Mononuclear cell (primary cell): ENCODE results near the gene PRXL2B. TPM values are rescaled to one million over a fixed set of nuclear protein-coding genes. Genes with fewer than 3 reads are reported as not detected.

ENCODE experiments used
- H3K27me3 ChIP-seq: 2 replicates; pipeline ENCODE4 v1.6.0; 2011; ENCODE audit warnings: low read length, control low read depth; ENCODE audit not compliant: insufficient read depth
- H3K4me1 ChIP-seq: 2 replicates; pipeline ENCODE4 v1.5.1; 2011; ENCODE audit warnings: mild to moderate bottlenecking, low read length, control low read depth; ENCODE audit not compliant: insufficient read depth
- H3K4me3 ChIP-seq: 2 replicates; pipeline ENCODE4 v1.5.1; 2011; ENCODE audit warnings: mild to moderate bottlenecking, low read length, moderate library complexity
- H3K9me3 ChIP-seq: 2 replicates; pipeline ENCODE4 v1.5.1; 2011; ENCODE audit warnings: low read depth, mild to moderate bottlenecking, control low read depth, low read length
- total RNA-seq: library from RNA; depleted of rRNA; stranded (reverse); fragments of >200 nt; gene quantifications from one replicate; pipeline ENCODE4 v1.2.3, GENCODE V29; 2012

Gene PRXL2B
- total RNA-seq, 1 donor = 4.2 TPM

- Histone ChIP-seq H3K9me3 (no peaks in the 10 kb centered on the region), H3K4me3 (peak overlapping the region; percentile 66), H3K4me1 (peaks cover 52% of the 10 kb centered on the region), H3K27me3 (no peaks in the 10 kb centered on the region)
These were observed 1.8 kb upstream of the PRXL2B start for GRCh38 chr1:2584686-2585317.

DNA sequence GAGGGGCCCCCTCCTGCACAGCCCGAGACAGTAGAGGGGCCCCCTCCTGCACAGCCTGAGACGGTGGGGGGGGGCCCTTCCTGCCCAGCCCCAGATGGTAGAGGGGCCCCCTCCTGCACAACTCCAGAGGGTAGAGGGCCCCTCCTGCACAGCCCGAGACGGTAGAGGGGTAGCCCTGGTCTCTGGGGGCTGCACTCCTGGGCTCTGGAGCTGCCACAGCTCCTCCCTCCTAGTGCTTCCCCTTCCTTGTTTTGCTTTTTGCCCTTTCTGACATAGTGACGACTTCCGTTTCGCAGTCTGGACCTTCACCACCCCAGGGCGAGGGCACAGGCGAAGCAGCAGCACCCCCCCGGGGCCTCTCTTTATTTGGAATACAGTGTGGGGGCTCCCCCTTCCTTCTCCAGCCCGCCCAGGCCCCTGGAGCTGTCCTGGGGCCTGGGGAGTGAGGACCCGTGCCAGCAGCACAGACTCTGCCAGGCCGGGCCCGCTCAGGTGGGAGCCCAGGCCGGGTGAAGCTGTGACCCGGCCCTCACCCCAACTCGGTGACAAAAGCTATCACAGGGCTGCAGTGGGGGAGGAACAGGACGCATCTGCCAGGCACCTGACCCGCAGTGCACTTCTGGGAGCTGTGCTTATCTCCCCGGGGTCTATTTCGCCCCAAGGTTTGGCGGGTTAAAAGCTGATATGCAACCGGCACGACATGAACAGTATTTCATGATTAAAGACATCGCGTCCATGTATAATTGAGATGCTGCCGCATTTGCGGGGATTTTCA is 1.1 kb upstream of the PRXL2B start:
- Histone ChIP-seq H3K4me3 (peak overlapping the region; percentile 66), H3K9me3 (no peaks in the 10 kb centered on the region), H3K27me3 (no peaks in the 10 kb centered on the region), H3K4me1 (peaks cover 47% of the 10 kb centered on the region)

DNA sequence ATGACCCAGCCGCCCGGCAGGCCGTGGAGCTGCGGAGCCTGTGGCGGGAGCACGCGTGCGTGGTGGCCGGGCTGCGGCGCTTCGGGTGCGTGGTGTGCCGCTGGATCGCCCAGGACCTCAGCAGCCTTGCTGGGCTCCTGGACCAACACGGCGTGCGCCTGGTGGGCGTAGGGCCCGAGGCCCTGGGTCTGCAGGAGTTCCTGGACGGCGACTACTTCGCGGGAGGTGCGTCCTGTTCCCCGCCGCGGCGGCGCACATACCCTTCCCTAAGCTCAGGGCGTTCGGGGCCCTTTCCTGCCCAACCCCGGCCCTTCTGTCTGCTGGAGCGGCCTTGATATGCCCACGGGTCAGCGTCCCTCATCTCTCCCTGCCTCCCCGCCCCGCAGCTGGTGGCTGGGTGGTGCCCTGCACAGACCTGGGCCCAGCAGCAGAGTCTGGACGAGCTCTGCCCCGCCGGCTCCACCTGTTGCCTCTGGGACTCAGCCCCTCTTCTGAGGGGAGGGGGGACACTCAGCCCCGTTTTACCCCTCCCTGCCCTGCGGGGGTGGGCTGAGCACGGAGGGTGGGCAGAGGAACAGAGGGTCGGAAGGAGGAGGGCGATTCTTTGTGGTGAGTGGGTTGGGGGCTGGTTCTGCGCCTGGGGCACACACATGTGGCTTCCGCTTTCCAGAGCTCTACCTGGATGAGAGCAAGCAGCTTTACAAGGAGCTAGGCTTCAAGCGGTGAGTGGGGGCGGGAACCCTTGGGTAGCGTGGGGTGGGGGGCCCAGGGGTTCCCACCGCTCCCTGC is 688 bp downstream of the PRXL2B start:
- H3K4me1 ChIP-seq = peaks cover 32% of the 10 kb centered on the region
- no peaks in the 10 kb centered on the region for H3K9me3 ChIP-seq
- peak overlapping the region; percentile 66 for H3K4me3 ChIP-seq
- H3K27me3 ChIP-seq = no peaks in the 10 kb centered on the region

DNA sequence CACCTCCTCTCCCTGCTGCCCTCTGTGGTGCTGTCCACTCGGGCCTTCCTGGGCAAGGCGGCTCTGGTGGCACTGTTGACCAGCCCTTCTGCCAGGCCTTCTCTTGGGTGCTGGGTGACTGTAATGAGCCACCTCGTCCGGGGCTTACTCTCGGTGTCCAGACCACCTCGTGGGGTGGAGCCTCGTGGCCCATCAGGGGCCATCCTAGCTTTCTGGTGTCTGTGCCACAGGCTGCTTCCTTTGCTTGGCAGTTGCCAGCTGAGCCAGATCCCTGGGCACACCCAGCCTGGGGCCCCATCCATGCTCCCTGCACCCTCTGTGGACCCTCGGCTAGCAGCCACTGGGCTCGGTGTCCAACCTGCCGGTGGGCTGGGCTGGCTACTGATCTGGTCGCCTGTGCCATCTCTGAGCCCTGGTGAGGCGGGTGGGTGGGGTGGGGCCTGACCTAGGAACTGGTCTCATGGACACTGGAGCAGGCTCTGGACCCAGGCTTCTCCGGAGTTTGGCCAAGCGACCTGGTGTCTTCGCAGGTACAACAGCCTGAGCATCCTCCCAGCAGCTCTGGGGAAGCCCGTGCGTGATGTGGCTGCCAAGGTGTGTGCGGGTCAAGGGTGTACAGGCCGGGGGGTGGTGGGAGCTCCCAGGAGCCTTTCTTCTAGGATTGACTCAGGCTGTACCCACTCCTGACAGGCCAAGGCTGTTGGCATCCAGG is 1.4 kb downstream of the PRXL2B start:
- H3K9me3 ChIP-seq = no peaks in the 10 kb centered on the region
- no peak overlapping the region for H3K4me3 ChIP-seq
- peaks cover 32% of the 10 kb centered on the region for H3K4me1 ChIP-seq

DNA sequence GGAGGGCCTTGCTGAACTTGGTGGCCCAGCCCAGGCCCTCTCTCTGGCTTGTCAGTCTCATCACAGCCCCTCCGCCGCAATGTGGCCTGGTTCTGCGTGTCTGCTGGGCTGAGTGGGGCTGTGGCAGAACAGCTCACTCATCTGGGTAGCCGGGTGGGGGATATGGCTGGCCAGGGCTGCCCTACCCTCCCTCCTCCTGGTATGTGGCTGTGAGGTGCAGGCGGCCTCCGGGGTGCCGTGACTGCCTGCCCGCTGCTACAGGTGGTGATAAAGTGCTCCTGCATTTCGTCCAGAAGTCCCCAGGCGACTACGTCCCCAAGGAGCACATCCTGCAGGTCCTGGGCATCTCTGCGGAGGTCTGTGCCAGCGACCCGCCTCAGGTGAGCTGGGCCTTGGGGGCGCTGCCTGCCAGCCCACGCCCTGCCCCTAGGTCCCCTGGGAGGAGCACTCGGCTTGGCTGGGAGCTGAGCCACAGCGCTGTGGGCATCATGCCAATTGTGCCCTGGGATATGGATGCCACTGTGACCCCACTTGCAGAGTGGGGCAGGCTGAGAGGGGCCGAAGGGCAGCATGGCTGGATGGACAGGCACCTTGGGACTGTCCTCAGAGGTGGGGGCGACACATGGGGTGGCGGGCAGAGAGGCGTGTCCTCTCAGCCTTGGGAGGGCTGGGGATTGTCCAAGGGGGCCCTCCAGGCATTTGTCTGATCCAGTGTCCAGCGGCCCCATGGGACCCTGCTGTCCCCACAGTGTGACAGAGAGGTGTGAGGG is 2.3 kb downstream of the PRXL2B start:
- Histone ChIP-seq H3K4me3 (no peak overlapping the region), H3K9me3 (no peaks in the 10 kb centered on the region), H3K4me1 (peaks cover 27% of the 10 kb centered on the region), H3K27me3 (no peaks in the 10 kb centered on the region)

More for the DNA sequence above, 1.4 kb downstream of the PRXL2B start:
- no peaks in the 10 kb centered on the region for H3K27me3 ChIP-seq

- H3K4me3 ChIP-seq = no peak overlapping the region
- no peaks in the 10 kb centered on the region for H3K27me3 ChIP-seq
- no peaks in the 10 kb centered on the region for H3K9me3 ChIP-seq
- peaks cover 19% of the 10 kb centered on the region for H3K4me1 ChIP-seq
These were observed 3.1 kb downstream of the PRXL2B start for GRCh38 chr1:2589431-2590232.

GRCh38 chr1:2590233-2591141 is 3.9 kb downstream of the PRXL2B start:
- H3K9me3 ChIP-seq = no peaks in the 10 kb centered on the region
- H3K4me1 ChIP-seq = peaks cover 11% of the 10 kb centered on the region
- no peaks in the 10 kb centered on the region for H3K27me3 ChIP-seq
- no peak overlapping the region for H3K4me3 ChIP-seq

DNA sequence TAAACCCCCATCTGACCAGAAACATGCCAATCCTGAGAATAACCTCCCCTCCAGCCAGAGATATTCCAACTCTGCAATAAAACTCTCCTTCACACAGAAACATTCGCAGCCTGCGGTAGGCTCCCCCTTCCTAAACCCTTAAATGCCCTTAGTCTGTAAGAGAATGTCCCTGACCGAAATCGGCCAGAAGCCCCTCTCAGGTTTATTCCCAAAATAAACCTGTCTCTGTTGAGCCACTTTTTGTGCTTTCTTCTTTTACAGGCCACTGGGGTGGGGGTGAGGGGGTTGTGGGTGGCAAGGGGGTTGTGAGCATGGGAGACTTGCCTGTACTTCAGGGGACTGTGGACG is 4.6 kb downstream of the PRXL2B start:
- Histone ChIP-seq H3K9me3 (no peaks in the 10 kb centered on the region), H3K4me3 (no peak overlapping the region), H3K4me1 (peaks cover 8% of the 10 kb centered on the region), H3K27me3 (no peaks in the 10 kb centered on the region)

DNA sequence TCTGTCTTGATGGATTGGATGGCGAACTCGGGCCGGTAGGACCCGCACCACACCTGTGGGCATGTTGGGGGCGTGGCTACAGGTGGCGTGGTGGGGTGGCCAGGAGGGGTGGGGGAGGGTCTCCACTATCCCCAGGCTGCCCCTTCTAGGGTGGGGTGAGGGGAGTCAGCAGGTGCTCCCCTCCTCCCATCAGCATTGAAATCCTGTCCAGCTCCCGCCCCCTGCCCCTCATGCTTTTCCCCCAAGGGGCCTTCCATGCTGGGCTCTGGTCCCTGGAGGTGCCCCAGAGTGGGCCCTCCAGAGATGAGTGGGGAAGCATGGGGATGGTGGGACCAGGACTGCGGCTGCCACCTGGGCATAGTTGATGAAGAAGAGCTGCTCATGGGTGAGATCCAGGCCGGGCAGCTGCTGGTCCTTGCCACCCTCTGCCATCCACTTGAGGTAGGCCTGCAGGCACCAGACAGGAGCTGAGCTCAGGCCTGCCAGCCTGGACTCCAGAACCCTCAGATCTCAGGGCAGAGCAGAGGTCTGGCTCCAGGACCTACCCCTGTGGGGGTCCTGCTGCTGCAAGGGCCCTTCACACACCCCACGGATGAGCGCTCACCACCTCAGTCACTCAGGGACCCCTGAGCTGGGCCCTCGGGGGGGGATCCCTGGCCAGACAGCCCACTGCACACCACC is 5.1 kb downstream of the PRXL2B start:
- Histone ChIP-seq H3K4me3 (no peak overlapping the region), H3K9me3 (no peaks in the 10 kb centered on the region), H3K4me1 (peaks cover 8% of the 10 kb centered on the region), H3K27me3 (no peaks in the 10 kb centered on the region)

DNA sequence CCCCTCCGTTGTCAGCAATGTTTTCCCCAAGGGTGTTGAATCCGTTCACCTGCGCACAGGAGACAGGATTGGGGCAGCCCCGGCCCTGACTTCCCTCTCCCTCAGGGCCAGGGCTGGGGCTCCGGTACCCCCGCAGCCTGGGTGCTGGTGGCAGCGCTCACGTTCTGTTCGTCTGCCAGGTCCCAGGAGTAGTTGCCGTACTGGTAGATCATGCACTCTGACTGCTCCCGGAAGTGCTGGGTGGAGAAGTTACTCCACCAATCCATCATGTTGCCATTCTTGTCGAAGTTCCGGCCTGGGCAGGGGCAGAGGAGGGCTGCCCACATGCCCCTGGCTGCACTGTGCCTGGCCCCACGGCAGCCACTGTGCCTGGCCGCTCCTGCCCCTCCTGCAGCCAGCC is 6.1 kb downstream of the PRXL2B start:
- Histone ChIP-seq H3K27me3 (no peaks in the 10 kb centered on the region), H3K4me1 (peaks cover 2% of the 10 kb centered on the region), H3K9me3 (no peaks in the 10 kb centered on the region), H3K4me3 (no peak overlapping the region)

DNA sequence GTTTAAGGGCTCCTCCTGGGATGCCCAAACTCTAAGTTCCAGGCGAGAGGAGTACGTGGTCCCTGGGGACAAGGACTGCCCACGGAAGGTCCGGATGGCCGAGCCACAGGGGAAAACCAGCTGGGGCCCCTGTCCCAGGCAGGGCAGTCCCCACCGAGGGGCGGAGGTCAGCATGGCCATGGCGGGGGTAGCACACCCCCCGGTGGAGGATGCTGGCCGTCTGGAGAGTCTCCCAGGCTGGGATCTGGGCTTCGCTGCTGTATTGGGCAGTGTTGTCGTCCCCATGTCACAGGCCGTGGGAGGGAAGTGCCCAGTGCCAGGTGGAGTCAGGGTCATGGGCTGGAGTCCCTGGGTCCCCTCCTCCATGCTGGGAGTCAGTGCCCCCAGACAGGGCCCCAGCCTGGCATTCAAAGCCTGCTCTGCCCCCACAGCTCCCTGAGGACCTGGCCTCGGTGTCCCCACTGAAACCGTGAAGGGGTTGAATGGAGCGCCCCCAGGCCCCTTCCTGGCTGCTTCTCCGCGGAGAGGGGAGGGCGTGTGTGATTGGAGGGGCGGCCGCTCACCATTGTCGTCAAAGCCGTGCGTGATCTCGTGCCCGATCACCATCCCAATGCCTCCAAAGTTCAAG is 6.8 kb downstream of the PRXL2B start:
- Histone ChIP-seq H3K27me3 (no peaks in the 10 kb centered on the region), H3K4me3 (no peak overlapping the region), H3K4me1 (no peaks in the 10 kb centered on the region), H3K9me3 (no peaks in the 10 kb centered on the region)

- Histone ChIP-seq H3K27me3 (no peaks in the 10 kb centered on the region), H3K4me1 (no peaks in the 10 kb centered on the region), H3K4me3 (no peak overlapping the region), H3K9me3 (no peaks in the 10 kb centered on the region)
These were observed 7.5 kb downstream of the PRXL2B start for GRCh38 chr1:2594001-2594640.
